Measurements from ENCODE around the gene LYRM9.
"Not testable (repeated sequence)": the region's sequence is repeated elsewhere in the genome, so short reads cannot be mapped to it uniquely, and the experiment has no call there.

LYRM9 gene

DNA sequence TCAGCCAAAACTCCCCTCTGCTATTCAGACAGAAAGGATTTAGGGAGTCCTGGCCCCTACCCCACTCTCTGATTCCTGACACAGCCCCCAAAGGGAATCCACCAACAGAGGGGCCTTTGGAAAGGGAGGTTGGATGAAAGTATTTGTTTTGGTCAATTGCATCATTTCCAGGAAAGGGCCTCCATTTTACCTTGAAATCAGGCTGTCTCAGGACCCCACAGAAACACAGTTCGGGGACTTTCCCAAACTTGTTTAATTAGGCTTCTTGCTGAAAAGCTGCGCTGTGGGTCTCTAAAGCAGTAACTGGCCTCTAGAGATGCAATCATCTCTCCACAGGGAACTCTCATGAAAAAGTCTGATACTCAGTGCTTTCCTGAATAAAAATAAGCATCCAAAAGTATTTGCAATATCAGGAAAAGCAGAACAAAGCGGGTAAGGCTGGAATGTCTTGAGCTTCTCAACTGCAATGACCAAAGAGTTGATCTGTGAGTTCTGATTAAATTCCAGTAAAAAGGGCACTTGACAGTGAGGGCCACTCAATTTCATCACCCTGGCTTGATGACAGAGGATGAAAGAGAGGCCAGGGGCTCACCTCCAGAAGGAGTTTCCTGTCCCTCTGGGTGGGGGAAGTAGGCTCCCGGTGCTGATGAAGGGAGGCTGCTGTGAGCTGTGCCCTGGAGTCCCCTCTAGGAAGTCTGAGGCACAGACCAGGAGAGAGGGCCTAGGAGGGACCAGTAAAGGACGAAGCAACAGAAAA is 36.3 kb downstream of the LYRM9 start:
- Histone ChIP-seq H3K36me3 (ENCODE audit: control insufficient read depth in 2 of 2, insufficient read depth in 2 of 2, low read length in 2 of 2) (no peaks in the 10 kb centered on the region), H3K27me3 (ENCODE audit: control insufficient read depth in 1 of 2, insufficient read depth in 2 of 2, low read length in 2 of 2) (no peaks in the 10 kb centered on the region), H3K4me1 (ENCODE audit: control insufficient read depth, insufficient read depth, low read length) (no peaks in the 10 kb centered on the region), H3K9me3 (ENCODE audit: control insufficient read depth in 2 of 2, low read length in 2 of 2) (no peaks in the 10 kb centered on the region), H3K27ac (ENCODE audit: low read length) (no peak overlapping the region), H3K9ac (ENCODE audit: low read length in 2 of 2) (no peak overlapping the region), H3K4me3 (ENCODE audit: low read length in 2 of 2) (no peak overlapping the region)

- Histone ChIP-seq H3K27ac (ENCODE audit: low read length) (no peak overlapping the region), H3K36me3 (ENCODE audit: control insufficient read depth in 2 of 2, insufficient read depth in 2 of 2, low read length in 2 of 2) (no peaks in the 10 kb centered on the region), H3K4me1 (ENCODE audit: control insufficient read depth, insufficient read depth, low read length) (no peaks in the 10 kb centered on the region), H3K4me3 (ENCODE audit: low read length in 2 of 2) (no peak overlapping the region), H3K9ac (ENCODE audit: low read length in 2 of 2) (no peak overlapping the region), H3K27me3 (ENCODE audit: control insufficient read depth in 1 of 2, insufficient read depth in 2 of 2, low read length in 2 of 2) (no peaks in the 10 kb centered on the region), H3K9me3 (ENCODE audit: control insufficient read depth in 2 of 2, low read length in 2 of 2) (no peaks in the 10 kb centered on the region)
These were observed 37.7 kb downstream of the LYRM9 start for GRCh38 chr17:27855454-27855853.

DNA sequence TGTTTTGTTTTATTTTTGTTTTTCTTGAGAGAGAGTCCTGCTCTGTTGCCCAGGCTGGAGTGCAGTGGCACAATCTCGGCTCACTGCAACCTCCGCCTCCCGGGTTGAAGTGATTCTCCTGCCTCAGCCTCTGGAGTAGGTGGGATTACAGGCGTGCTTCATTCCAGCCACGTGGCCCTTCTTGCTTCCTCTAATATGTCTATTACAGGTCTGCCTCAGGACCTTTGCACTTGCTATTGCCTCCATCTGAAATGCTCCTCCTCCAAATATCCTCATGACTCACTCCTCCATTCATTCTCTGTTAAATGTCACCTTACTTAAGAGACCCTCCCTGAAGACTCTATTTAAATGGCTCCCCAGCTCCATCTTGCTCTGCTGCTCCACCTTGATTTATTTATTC is 39.0 kb downstream of the LYRM9 start:
- Histone ChIP-seq H3K27ac (ENCODE audit: low read length) (no peak overlapping the region), H3K9ac (ENCODE audit: low read length in 2 of 2) (no peak overlapping the region), H3K4me1 (ENCODE audit: control insufficient read depth, insufficient read depth, low read length) (no peaks in the 10 kb centered on the region), H3K36me3 (ENCODE audit: control insufficient read depth in 2 of 2, insufficient read depth in 2 of 2, low read length in 2 of 2) (no peaks in the 10 kb centered on the region), H3K27me3 (ENCODE audit: control insufficient read depth in 1 of 2, insufficient read depth in 2 of 2, low read length in 2 of 2) (no peaks in the 10 kb centered on the region), H3K4me3 (ENCODE audit: low read length in 2 of 2) (no peak overlapping the region), H3K9me3 (ENCODE audit: control insufficient read depth in 2 of 2, low read length in 2 of 2) (no peaks in the 10 kb centered on the region)

DNA sequence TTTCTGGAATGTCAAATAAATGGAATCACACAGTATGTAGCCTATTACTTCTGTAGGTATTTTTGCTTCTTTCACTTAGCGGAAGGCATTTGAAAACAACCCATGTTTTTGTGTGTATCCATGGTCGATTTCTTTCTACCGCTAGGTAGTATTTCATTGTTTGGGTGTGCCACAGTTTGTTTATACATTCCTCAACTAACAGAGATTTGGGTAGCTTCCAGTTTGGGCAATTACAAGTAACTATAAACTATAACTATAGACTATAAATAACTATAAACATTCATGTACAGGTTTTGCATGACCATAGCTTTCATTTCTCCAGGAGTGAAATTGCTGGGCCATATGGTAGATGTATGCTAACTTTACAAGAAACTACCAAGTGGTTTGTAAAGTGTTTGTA is 40.1 kb downstream of the LYRM9 start:
- no peaks in the 10 kb centered on the region for H3K27me3 ChIP-seq (ENCODE audit: control insufficient read depth in 1 of 2, insufficient read depth in 2 of 2, low read length in 2 of 2)
- H3K9ac ChIP-seq (ENCODE audit: low read length in 2 of 2), result no peak overlapping the region
- no peaks in the 10 kb centered on the region for H3K9me3 ChIP-seq (ENCODE audit: control insufficient read depth in 2 of 2, low read length in 2 of 2)
- H3K27ac ChIP-seq (ENCODE audit: low read length), result no peak overlapping the region
- H3K4me3 ChIP-seq (ENCODE audit: low read length in 2 of 2), result no peak overlapping the region
- H3K4me1 ChIP-seq (ENCODE audit: control insufficient read depth, insufficient read depth, low read length), result no peaks in the 10 kb centered on the region
- H3K36me3 ChIP-seq (ENCODE audit: control insufficient read depth in 2 of 2, insufficient read depth in 2 of 2, low read length in 2 of 2), result no peaks in the 10 kb centered on the region

GRCh38 chr17:27849474-27850185 is 43.5 kb downstream of the LYRM9 start:
- no peak overlapping the region for H3K27ac ChIP-seq (ENCODE audit: low read length)
- no peaks in the 10 kb centered on the region for H3K36me3 ChIP-seq (ENCODE audit: control insufficient read depth in 2 of 2, insufficient read depth in 2 of 2, low read length in 2 of 2)
- no peak overlapping the region for H3K9ac ChIP-seq (ENCODE audit: low read length in 2 of 2)
- H3K4me1 ChIP-seq (ENCODE audit: control insufficient read depth, insufficient read depth, low read length), result no peaks in the 10 kb centered on the region
- H3K9me3 ChIP-seq (ENCODE audit: control insufficient read depth in 2 of 2, low read length in 2 of 2), result no peaks in the 10 kb centered on the region
- H3K27me3 ChIP-seq (ENCODE audit: control insufficient read depth in 1 of 2, insufficient read depth in 2 of 2, low read length in 2 of 2), result no peaks in the 10 kb centered on the region
- H3K4me3 ChIP-seq (ENCODE audit: low read length in 2 of 2), result no peak overlapping the region

GRCh38 chr17:27848931-27849330 is 44.2 kb downstream of the LYRM9 start:
- Histone ChIP-seq H3K4me3 (ENCODE audit: low read length in 2 of 2) (no peak overlapping the region), H3K9me3 (ENCODE audit: control insufficient read depth in 2 of 2, low read length in 2 of 2) (no peaks in the 10 kb centered on the region), H3K27me3 (ENCODE audit: control insufficient read depth in 1 of 2, insufficient read depth in 2 of 2, low read length in 2 of 2) (no peaks in the 10 kb centered on the region), H3K27ac (ENCODE audit: low read length) (no peak overlapping the region), H3K36me3 (ENCODE audit: control insufficient read depth in 2 of 2, insufficient read depth in 2 of 2, low read length in 2 of 2) (no peaks in the 10 kb centered on the region), H3K9ac (ENCODE audit: low read length in 2 of 2) (no peak overlapping the region), H3K4me1 (ENCODE audit: control insufficient read depth, insufficient read depth, low read length) (no peaks in the 10 kb centered on the region)

DNA sequence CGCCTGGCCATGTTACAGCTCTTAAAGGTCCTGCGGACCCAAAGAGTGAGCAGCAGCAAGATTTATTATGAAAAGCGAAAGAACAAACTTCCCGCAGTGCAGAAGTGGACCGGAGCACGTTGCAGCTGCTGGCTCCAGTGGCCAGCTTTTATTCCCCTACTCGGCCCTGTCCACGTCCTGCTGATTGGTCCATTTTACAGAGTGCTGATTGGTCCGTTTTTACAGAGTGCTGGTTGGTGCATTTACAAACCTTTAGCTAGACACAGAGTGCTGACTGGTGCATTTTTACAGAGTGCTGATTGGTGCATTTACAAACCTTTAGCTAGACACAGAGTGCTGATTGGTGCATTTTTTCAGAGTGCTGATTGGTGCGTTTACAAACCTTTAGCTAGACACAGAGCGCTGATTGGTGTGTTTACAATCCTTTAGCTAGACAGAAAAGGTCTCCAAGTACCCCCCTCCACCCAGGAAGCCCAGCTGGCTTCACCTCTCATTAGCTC is 46.3 kb downstream of the LYRM9 start:
- H3K27me3 ChIP-seq (ENCODE audit: control insufficient read depth in 1 of 2, insufficient read depth in 2 of 2, low read length in 2 of 2); H3K36me3 ChIP-seq (ENCODE audit: control insufficient read depth in 2 of 2, insufficient read depth in 2 of 2, low read length in 2 of 2); H3K4me3 ChIP-seq (ENCODE audit: low read length in 2 of 2); H3K4me1 ChIP-seq (ENCODE audit: control insufficient read depth, insufficient read depth, low read length); H3K9ac ChIP-seq (ENCODE audit: low read length in 2 of 2); H3K9me3 ChIP-seq (ENCODE audit: control insufficient read depth in 2 of 2, low read length in 2 of 2); H3K27ac ChIP-seq (ENCODE audit: low read length): not testable (repeated sequence)

GRCh38 chr17:27846042-27846655 is 47.0 kb downstream of the LYRM9 start:
- Histone ChIP-seq H3K27ac (ENCODE audit: low read length) (no peak overlapping the region), H3K4me1 (ENCODE audit: control insufficient read depth, insufficient read depth, low read length) (no peaks in the 10 kb centered on the region), H3K4me3 (ENCODE audit: low read length in 2 of 2) (no peak overlapping the region), H3K9ac (ENCODE audit: low read length in 2 of 2) (no peak overlapping the region), H3K9me3 (ENCODE audit: control insufficient read depth in 2 of 2, low read length in 2 of 2) (no peaks in the 10 kb centered on the region), H3K27me3 (ENCODE audit: control insufficient read depth in 1 of 2, insufficient read depth in 2 of 2, low read length in 2 of 2) (no peaks in the 10 kb centered on the region), H3K36me3 (ENCODE audit: control insufficient read depth in 2 of 2, insufficient read depth in 2 of 2, low read length in 2 of 2) (no peaks in the 10 kb centered on the region)

DNA sequence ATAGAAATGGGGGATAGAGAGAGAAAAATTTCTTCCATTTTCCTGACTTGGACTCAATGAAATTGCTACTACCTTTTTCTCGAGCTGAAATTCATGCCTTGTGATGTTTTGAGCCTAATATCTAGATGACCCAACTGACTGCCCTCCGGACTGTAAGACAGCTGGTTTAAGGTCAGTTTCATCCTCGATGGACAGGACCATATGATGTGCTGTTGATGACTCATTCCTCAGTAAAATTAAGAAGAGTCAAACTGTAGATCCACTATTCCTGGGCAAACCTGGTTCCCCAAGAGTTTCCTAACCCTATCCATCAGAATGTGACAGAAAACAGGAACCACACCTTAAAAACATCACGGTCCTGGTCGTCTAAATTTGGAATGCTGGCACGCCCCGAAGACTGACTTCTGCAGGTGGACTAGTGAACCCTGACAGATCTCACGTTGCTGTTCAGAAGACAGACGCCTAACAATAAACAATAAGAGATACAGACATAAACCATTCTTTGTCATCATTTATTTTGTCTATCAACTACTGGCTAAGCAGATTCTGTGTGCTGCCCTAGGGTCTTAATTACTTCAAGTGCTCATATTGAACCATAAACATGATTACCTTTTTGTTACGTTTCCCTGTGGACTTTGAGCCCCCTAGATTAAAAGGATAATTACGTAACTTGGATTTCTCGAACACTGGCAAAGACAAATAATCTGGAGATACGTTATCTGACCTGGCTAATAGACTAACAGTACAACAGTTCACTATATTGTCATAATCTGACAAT is 47.7 kb downstream of the LYRM9 start:
- no peaks in the 10 kb centered on the region for H3K9me3 ChIP-seq (ENCODE audit: control insufficient read depth in 2 of 2, low read length in 2 of 2)
- H3K4me3 ChIP-seq (ENCODE audit: low read length in 2 of 2), result no peak overlapping the region
- no peaks in the 10 kb centered on the region for H3K36me3 ChIP-seq (ENCODE audit: control insufficient read depth in 2 of 2, insufficient read depth in 2 of 2, low read length in 2 of 2)
- H3K27me3 ChIP-seq (ENCODE audit: control insufficient read depth in 1 of 2, insufficient read depth in 2 of 2, low read length in 2 of 2), result no peaks in the 10 kb centered on the region
- no peaks in the 10 kb centered on the region for H3K4me1 ChIP-seq (ENCODE audit: control insufficient read depth, insufficient read depth, low read length)
- H3K9ac ChIP-seq (ENCODE audit: low read length in 2 of 2), result no peak overlapping the region
- H3K27ac ChIP-seq (ENCODE audit: low read length), result no peak overlapping the region

- H3K27ac ChIP-seq (ENCODE audit: low read length), result no peak overlapping the region
- no peaks in the 10 kb centered on the region for H3K4me1 ChIP-seq (ENCODE audit: control insufficient read depth, insufficient read depth, low read length)
- H3K9me3 ChIP-seq (ENCODE audit: control insufficient read depth in 2 of 2, low read length in 2 of 2), result no peaks in the 10 kb centered on the region
- no peak overlapping the region for H3K4me3 ChIP-seq (ENCODE audit: low read length in 2 of 2)
- no peak overlapping the region for H3K9ac ChIP-seq (ENCODE audit: low read length in 2 of 2)
- no peaks in the 10 kb centered on the region for H3K36me3 ChIP-seq (ENCODE audit: control insufficient read depth in 2 of 2, insufficient read depth in 2 of 2, low read length in 2 of 2)
- no peaks in the 10 kb centered on the region for H3K27me3 ChIP-seq (ENCODE audit: control insufficient read depth in 1 of 2, insufficient read depth in 2 of 2, low read length in 2 of 2)
These were observed 52.5 kb downstream of the LYRM9 start for GRCh38 chr17:27840688-27841087.

Data from stomach smooth muscle (tissue), 2 donors.